Measurements from ENCODE around the gene UBE2Z. TPM values are rescaled to one million over a fixed set of nuclear protein-coding genes. Genes with fewer than 3 reads are reported as not detected.

UBE2Z gene
- total and polyA plus RNA-seq, 2 donors (not counting 3 experiments of a cell fraction or from before 2014, with no cell fraction given), result 104 to 117 TPM

- intact Hi-C loops (cut with micrococcal nuclease) (no loop called here), dilution Hi-C loops (cut with MboI; ENCODE audit: extremely low pct_ligation_motif_present, low sequenced_read_pairs) (no loop called here)
- DNase-seq (ENCODE audit: low read depth, low spot score), result no peak
- no peaks in the 10 kb centered on the region for H3K9me1 ChIP-seq (replicated peaks; ENCODE audit: control insufficient read depth, extremely low read depth, insufficient read depth, low read length)
- no peak overlapping the region for H2AFZ ChIP-seq (ENCODE audit: low read depth, low read length)
- H3K27ac ChIP-seq (ENCODE audit: insufficient read depth, low read depth, low read length), result no peak overlapping the region
- no peak overlapping the region for H3K9ac ChIP-seq (replicated peaks; ENCODE audit: extremely low read depth, insufficient read depth, low read length)
- no peaks in the 10 kb centered on the region for H3K79me2 ChIP-seq (ENCODE audit: control insufficient read depth, insufficient read depth, low read length)
- ChIA-PET CTCF (interaction anchor here (1.4 to 20.8 kb wide), 8 partner anchors 10 to 212 kb away, joined by 3 to 1186 read pairs (median 7); partner anchors contain the start of genes ATP5MC1 and TTLL6), POLR2A (no interaction called here)
- H3K36me3 ChIP-seq (ENCODE audit: control insufficient read depth in 2 of 2, extremely low read depth in 1 of 2, insufficient read depth in 2 of 2, low read length in 2 of 2), result no peaks in the 10 kb centered on the region
- H3K9me3 ChIP-seq (replicated peaks; ENCODE audit: control insufficient read depth, insufficient read depth, low read length), result no peaks in the 10 kb centered on the region
- no peaks in the 10 kb centered on the region for H4K20me1 ChIP-seq (replicated peaks; ENCODE audit: control insufficient read depth, extremely low read depth, insufficient read depth, low read length)
- H3K27me3 ChIP-seq (ENCODE audit: control insufficient read depth in 2 of 2, insufficient read depth in 2 of 2, low read length in 2 of 2), result no peaks in the 10 kb centered on the region
- FAIRE-seq, result no peak
- TF ChIP-seq MYC (IDR thresholded peaks at IDR 0.05; ENCODE audit: low read depth, low read length) (no peak), POLR2AphosphoS5 (IDR thresholded peaks at IDR 0.05; ENCODE audit: insufficient read depth, low read depth, low read length) (no peak), FOS (IDR thresholded peaks at IDR 0.05; ENCODE audit: borderline replicate concordance, insufficient read depth, low read length) (no peak), CTCF (IDR thresholded peaks at IDR 0.05; ENCODE audit: extremely low read depth in 1 of 2, insufficient read depth in 1 of 2, low read depth in 1 of 2, low read length in 2 of 2) (no peak), EZH2 (IDR thresholded peaks at IDR 0.05; ENCODE audit: borderline replicate concordance, low read depth, low read length, severe bottlenecking) (no peak), GATA2 (IDR thresholded peaks at IDR 0.05; ENCODE audit: insufficient read depth, insufficient read length, low read depth, low read length) (no peak), POLR2A (IDR thresholded peaks at IDR 0.05; ENCODE audit: low read depth, low read length) (no peak), MAX (IDR thresholded peaks at IDR 0.05; ENCODE audit: insufficient read depth, insufficient read length) (no peak), JUN (IDR thresholded peaks at IDR 0.05; ENCODE audit: borderline replicate concordance, insufficient read depth, insufficient read length, low read depth) (no peak)
- no peak overlapping the region for H3K4me3 ChIP-seq (replicated peaks in 1 of 3; ENCODE audit: insufficient read depth in 1 of 3, low read depth in 1 of 3, low read length in 3 of 3)
- H3K4me2 ChIP-seq (ENCODE audit: insufficient read depth, low read length), result no peak overlapping the region
- BruUV-seq (replicated peaks), result no TSS peak
- H3K4me1 ChIP-seq (ENCODE audit: control insufficient read depth, extremely low read depth, insufficient read depth, low read length), result no peaks in the 10 kb centered on the region
These were observed 25.0 kb upstream of the UBE2Z start for GRCh38 chr17:48883171-48883570.

Measured in endothelial cell of umbilical vein (primary cell).